GM21423 (cell line): ENCODE results near the gene TRPM5.
"Not testable (repeated sequence)": the region's sequence is repeated elsewhere in the genome, so short reads cannot be mapped to it uniquely, and the experiment has no call there.

Experiments used
- ATAC-seq: cut with Tn5 transposase; IDR thresholded peaks from one replicate; pipeline ENCODE4 v1.9.1; 2021; ENCODE audit warnings: mild to moderate bottlenecking, moderate library complexity; ENCODE audit not compliant: unreplicated experiment

The TRPM5 gene, protein sequence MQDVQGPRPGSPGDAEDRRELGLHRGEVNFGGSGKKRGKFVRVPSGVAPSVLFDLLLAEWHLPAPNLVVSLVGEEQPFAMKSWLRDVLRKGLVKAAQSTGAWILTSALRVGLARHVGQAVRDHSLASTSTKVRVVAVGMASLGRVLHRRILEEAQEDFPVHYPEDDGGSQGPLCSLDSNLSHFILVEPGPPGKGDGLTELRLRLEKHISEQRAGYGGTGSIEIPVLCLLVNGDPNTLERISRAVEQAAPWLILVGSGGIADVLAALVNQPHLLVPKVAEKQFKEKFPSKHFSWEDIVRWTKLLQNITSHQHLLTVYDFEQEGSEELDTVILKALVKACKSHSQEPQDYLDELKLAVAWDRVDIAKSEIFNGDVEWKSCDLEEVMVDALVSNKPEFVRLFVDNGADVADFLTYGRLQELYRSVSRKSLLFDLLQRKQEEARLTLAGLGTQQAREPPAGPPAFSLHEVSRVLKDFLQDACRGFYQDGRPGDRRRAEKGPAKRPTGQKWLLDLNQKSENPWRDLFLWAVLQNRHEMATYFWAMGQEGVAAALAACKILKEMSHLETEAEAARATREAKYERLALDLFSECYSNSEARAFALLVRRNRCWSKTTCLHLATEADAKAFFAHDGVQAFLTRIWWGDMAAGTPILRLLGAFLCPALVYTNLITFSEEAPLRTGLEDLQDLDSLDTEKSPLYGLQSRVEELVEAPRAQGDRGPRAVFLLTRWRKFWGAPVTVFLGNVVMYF (N-terminal part only)

GRCh38 chr11:2443881-2444820 lies at the start of gene TRPM5:
TRPM5 (minus strand) TSS chr11:2444514; CDS start chr11:2423036, 21,478 bp downstream.
- no peak for ATAC-seq

DNA sequence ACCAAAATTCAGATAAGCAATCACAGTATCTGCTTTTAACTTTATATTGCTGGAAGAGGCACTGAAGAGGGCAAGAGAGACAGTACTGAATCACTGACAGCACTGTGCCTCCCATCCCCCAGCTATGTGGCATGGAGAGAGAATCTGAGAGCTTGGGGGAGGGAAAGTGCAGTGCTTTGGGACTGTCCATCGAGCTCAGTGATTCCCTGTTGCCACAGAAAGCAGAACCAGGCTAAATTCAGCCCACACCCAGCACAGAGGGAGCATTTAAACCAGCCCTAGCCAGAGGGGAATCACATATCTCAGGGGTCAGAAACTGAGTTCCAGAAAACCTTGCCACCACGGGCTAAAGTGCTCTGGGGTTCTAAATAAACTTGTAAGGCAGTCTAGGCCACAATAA lies 44.8 kb upstream of the TRPM5 start:
- ATAC-seq, result no peak

DNA sequence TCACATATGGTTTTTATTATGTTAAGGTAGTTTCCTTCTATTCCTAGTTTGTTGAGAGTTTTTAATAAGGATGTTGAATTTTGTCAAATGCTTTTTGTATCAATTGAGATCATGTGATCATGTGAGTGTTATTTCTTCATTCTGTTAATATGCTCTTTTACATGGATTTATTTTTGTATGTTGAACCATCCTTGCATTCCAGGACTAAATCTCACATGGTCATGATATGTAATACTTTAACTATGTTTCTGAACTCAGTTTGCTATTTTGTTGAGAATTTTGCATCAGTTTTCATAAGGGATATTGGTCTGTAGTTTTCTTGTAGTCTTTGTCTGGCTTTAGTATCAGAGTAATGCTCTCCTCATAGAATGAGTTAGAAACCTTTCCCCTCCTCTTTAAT lies 43.7 kb upstream of the TRPM5 start:
- ATAC-seq, result no peak

GRCh38 chr11:2484576-2485125 lies 40.3 kb upstream of the TRPM5 start:
- ATAC-seq, result no peak

- no peak for ATAC-seq
These were observed 39.1 kb upstream of the TRPM5 start for GRCh38 chr11:2483426-2483825.

GRCh38 chr11:2482745-2483144 lies 38.4 kb upstream of the TRPM5 start:
- ATAC-seq, result no peak

GRCh38 chr11:2482204-2482603 lies 37.9 kb upstream of the TRPM5 start:
- no peak for ATAC-seq

DNA sequence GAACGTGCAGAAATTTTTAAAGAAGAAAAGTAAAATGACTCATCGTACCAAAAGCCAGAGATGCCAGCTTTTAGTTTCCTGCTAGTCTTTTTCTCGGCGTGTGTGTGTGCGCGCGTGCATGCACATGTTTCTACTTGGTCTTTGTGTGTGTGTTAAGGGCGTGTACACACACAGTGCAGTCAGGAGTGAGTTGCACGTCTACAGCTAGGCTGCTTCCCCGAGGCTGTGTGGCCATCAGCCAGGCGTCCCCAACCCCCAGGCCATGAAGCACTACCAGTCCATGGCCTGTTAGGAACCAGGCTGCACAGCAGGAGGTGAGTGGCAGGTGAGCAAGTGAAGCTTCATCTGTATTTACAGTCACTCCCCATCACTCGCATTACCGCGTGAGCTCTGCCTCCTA lies 36.9 kb upstream of the TRPM5 start:
- ATAC-seq, result no peak

- ATAC-seq, result no peak
These were observed 36.5 kb upstream of the TRPM5 start for GRCh38 chr11:2480874-2481220.

DNA sequence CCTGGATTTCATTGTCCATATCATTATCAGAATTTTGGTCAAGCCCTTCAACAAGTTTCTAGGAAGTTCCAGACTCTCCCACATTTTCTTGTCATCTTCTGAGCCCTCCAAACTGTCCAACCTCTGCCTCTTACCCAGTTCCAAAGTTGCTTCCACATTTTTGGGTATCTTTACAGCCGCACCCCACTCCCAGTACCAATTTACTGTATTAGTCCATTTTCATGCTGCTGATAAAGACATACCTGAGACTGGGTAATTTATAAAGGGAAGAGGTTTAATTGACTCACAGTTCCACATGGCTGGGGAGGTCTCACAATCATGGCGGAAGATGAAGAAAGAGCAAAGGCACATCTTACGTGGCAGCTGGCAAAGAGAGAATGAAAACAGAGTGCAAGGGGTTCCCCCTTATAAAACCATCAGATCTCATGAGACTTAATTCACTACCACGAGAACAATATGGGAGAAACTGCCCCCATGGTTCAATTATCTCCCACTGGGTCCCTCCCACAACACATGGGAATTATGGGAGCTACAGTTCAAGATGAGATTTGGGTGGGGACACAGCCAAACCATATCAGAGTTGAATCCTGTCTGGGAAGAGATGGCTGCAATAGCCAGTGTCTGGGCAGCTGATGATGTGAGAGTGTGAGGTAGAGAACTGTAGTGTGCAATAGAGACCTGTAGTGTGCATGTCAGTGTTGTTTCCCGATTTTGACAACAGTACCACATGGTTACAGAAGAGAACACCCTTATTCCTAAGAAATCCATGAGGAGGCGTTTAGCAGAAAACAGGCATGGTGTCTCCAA lies 36.0 kb upstream of the TRPM5 start:
- ATAC-seq, result not testable (repeated sequence)

GRCh38 chr11:2477936-2478335 lies 33.6 kb upstream of the TRPM5 start:
- ATAC-seq, result no peak

DNA sequence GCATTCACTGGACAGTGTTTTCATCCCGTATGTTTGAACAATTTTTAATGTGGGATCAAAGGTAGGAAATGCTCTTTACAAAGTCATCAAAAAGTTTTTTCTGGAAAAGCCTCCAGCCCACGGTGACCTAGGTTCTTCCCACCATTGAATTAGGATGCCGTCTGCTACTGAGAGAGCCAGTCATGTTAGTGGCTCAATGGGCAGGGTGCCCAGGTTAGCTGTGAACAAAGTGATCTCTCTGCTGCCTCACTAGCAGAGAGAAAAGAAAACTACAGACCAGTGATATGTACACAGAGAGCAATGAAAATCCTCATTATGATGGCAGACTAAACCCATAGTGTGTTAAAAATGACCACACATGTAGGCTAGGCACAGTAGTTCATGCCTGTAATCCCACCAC lies 32.9 kb upstream of the TRPM5 start:
- ATAC-seq, result no peak

DNA sequence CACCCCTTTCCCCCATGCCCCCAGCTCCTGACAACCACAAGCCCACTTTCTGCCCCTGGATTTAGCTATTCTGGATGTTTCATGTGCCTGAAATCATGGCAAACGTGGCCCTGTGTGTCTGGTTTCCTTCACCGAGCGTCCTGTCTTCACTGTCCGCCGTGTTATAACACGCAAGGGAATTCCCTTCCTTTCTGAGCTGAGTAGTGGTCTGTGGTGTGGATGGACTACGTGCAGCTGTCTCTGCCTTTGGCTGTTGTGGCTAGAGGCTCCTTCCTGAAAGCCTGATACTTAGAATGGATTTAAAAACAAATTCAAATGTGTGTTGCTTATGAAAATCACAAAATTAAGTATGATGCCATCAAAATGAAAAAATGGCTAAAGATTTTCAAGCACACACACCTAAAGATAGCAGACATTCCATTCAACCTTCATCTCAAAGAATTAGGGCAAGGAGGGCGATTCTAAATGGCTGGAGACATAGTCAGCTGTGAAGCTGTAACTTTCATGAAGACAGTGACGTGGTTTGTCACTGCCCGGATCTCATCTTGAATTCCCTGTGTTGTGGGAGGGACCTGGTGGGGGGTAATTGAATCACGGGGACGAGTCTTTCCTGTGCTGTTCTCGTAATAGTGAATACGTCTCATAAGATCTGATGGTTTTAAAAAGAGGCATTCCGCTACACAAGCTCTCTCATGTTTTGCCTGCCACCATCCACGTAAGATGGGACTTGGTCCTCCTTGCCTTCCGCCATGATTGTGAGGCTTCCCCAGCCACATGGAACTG lies 31.0 kb upstream of the TRPM5 start:
- ATAC-seq, result no peak

DNA sequence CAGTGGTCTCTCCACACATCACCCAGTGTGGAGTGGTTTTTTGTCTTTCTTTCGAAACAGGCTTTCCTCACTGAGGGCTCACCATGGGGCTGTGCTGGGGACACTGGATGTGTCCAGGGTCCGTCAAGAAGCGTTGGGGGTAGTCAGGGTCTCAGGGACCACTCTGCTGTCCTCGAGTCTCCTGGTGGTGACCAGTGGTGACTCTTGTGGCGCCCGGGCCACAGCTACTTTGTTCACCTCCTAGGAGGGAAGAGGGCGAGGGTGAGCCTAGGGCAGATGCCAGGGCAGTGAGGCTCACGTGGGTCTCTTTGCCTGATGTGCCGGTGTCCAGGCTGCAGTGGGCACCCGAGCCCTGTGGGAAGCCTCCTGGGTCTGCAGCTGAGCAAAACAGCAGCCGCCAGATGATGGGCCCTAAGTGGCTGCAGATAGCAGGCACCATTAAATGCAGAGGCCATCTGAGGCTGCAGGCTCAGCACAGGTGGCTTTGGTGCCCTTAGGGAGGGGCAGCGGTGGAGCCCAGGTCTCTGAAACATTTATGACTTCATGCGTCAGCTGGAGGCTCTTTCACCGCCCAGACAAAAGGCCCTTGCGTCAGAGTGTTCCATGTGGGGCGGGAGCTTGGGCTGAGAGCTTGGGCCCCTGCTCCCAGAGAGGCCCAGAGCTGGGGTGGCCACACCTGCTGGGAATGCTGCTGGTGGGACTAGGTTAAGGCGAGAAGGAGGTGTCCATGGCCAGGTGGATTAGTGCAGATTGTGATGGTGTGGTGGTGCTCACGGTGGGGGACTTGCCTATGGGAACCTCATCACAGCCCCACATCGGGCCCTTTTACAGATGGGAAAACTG lies 30.0 kb upstream of the TRPM5 start:
- ATAC-seq, result no peak

GRCh38 chr11:2473361-2474058 lies 29.2 kb upstream of the TRPM5 start:
- no peak for ATAC-seq

DNA sequence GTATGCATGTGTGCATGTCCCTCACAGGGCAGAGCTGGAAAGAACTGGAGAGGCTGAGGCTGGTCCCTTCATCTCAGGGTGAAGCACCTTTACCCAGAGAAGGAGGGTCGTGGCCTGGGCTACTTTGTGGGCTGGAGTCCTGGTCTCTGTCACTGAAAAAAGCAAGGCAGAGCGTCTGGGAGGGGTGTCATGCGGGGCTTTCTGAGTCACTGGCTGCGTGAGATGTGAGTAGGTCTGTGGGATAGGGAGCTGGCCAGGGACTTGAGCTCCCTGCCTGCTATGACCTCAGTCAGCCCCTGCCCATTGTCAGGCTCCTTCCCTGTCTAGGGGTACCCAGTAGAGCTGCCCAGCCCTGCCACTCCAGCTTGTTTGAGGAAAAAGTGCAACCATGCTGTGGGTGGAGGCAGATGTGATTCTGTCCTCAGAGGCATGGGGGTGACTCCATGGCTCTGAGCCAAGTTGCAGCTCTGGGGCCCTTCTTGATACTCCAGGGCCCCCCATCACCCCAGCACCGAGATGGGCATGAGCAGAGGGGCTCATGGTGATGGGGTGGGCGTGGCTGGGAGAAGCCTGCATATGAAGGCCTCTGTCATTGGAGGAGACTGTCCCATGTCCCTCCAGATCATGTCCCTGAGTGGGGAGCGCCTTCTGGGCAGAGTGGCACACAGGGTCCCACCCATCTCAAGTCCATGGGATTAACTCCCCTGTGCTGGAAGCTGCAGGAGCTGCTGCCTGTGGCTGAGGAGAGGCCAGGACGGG lies 28.3 kb upstream of the TRPM5 start:
- ATAC-seq, result no peak

DNA sequence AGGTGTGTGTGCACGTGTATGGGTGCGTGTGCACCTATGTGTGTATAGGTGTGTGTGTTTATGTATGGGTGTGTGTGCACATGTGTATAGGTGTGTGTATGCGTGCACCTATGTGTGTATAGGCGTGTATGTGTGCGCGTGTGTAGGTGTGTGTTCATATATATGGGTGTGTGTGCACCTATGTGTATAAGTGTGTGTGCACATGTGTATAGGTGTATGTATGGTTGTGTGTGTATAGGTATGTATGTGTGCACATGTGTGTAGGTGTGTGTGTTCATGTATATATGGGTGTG lies 27.4 kb upstream of the TRPM5 start:
- ATAC-seq, result no peak
